Neutrophil (primary cell): ENCODE measurements around the gene C1QTNF5.
A peak's percentile ranks its signal among the peaks of the same experiment; 100 is the strongest.

Experiments
- H3K27ac ChIP-seq: fragments of 200-600 bp; sonication (generic); 2 replicates; pipeline ENCODE4 v1.5.1; 2016; ENCODE audit warnings: mild to moderate bottlenecking, moderate library complexity
- H3K27me3 ChIP-seq: fragments of 200-600 bp; sonication (generic); 2 replicates; pipeline ENCODE4 v1.6.0; 2016; ENCODE audit warnings: mild to moderate bottlenecking
- H3K36me3 ChIP-seq: fragments of 200-600 bp; sonication (generic); 2 replicates; pipeline ENCODE4 v1.5.1; 2017
- H3K4me1 ChIP-seq, 2 experiments: fragments of 200-600 bp in 1 of 2; sonication (generic) in 1 of 2; 1 replicate in 1 of 2; 2 replicates in 1 of 2; pipeline versions ENCODE4 v1.5.1 to v1.6.1; 2013 to 2016; ENCODE audit warnings: low read depth in 1 of 2, low read length in 1 of 2, mild to moderate bottlenecking in 1 of 2, moderate library complexity in 1 of 2; ENCODE audit not compliant: control insufficient read depth in 1 of 2, insufficient read depth in 1 of 2
- H3K4me3 ChIP-seq, 2 experiments: fragments of 200-600 bp in 1 of 2; sonication (generic) in 1 of 2; 1 replicate in 1 of 2; 2 replicates in 1 of 2; pipeline ENCODE4 v1.5.1; 2013 to 2016; ENCODE audit warnings: low read depth in 1 of 2, low read length in 1 of 2, mild to moderate bottlenecking in 1 of 2, moderate library complexity in 1 of 2
- H3K9me3 ChIP-seq: fragments of 200-600 bp; sonication (generic); 2 replicates; pipeline ENCODE4 v1.5.1; 2016
- CTCF ChIP-seq: fragments of 200-600 bp; sonication (generic); IDR thresholded peaks from 2 replicates; pipeline ENCODE4 v1.5.1; 2016; ENCODE audit warnings: antibody characterized with exemption

C1QTNF5 gene

GRCh38 chr11:119323532-119324033 is 17.1 kb downstream of the C1QTNF5 start:
- TF ChIP-seq CTCF, result peak; percentile 80
- no peak overlapping the region for H3K4me3 ChIP-seq

DNA sequence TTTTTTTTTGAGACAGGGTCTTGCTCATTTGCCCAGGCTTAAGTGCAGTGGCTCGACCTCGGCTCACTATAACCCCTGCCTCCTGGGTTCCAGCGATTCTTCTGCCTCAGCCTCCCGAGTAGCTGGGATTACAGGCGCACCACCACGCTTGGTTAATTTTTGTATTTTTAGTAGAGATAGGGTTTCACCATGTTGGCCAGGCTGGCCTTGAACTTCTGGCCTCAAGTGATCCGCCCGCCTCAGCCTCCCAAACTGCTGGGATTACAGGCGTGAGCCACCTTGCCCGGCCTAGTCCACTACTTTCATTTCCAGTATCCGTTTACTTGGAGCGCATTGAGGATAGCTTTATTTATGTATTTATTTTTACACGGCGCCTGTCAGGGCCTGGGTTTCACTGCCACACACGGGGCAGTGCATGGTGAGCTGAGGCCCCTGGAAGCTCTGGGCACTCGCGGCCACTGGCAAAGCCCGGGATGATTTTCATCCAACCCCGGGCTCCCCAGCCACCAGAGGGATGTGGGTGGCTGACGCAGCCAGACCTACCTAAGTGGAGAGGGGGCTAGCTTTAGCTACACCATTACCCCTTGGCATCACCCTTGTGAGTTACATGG is 17.7 kb downstream of the C1QTNF5 start:
- Histone ChIP-seq H3K27ac (no peak overlapping the region), H3K4me3 (no peak overlapping the region), H3K36me3 (no peaks in the 10 kb centered on the region), H3K4me1 (peaks cover 26 to 33% of the 10 kb centered on the region in 2 experiments), H3K9me3 (no peaks in the 10 kb centered on the region), H3K27me3 (peaks cover 62% of the 10 kb centered on the region)
- TF ChIP-seq CTCF, result no peak

More at GRCh38 chr11:119323532-119324033, 17.1 kb downstream of the C1QTNF5 start:
- peaks cover 24 to 27% of the 10 kb centered on the region in 2 experiments for H3K4me1 ChIP-seq
- no peak overlapping the region for H3K27ac ChIP-seq
- H3K9me3 ChIP-seq, result no peaks in the 10 kb centered on the region
- H3K27me3 ChIP-seq, result peaks cover 56% of the 10 kb centered on the region
- no peaks in the 10 kb centered on the region for H3K36me3 ChIP-seq

- H3K4me1 ChIP-seq, result peaks cover 30 to 39% of the 10 kb centered on the region in 2 experiments
- H3K9me3 ChIP-seq, result no peaks in the 10 kb centered on the region
- H3K4me3 ChIP-seq, result no peak overlapping the region
- TF ChIP-seq CTCF, result no peak
- peaks cover 68% of the 10 kb centered on the region for H3K27me3 ChIP-seq
- H3K36me3 ChIP-seq, result no peaks in the 10 kb centered on the region
- H3K27ac ChIP-seq, result no peak overlapping the region
These were observed 18.3 kb downstream of the C1QTNF5 start for GRCh38 chr11:119322360-119322739.

- H3K27ac ChIP-seq, result no peak overlapping the region
- H3K36me3 ChIP-seq, result no peaks in the 10 kb centered on the region
- H3K4me1 ChIP-seq, result peaks cover 43 to 51% of the 10 kb centered on the region in 2 experiments
- peaks cover 82% of the 10 kb centered on the region for H3K27me3 ChIP-seq
- H3K9me3 ChIP-seq, result no peaks in the 10 kb centered on the region
- peak overlapping the region; percentile 51 to 53 for H3K4me3 ChIP-seq
- TF ChIP-seq CTCF, result no peak
These were observed 19.7 kb downstream of the C1QTNF5 start for GRCh38 chr11:119320776-119321524.

DNA sequence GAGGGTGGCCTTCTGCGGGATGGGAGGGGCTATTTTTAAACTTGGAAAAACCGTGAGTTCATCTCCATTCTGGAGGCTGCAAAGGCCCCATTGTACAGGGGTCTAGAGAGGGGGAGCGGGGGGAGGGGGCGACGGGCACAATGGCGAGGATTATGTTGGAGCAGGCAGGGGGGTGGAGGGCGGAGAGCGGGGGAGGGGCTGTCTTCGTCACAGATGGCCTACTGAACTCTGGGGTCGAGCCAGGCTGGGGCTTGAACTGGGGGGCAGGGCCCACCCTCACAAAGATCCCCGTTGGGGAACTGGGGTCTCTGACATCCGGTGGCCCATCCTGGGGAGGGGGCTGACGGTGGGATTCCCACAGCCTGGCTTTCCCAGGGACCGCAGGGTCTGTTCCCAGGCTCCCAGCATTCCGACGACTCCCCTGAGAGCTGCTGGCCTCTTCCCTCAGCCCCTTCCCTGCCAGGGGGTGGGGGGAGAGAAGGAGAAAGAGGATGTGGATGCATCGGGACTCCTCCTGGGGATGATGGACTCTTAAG is 20.4 kb downstream of the C1QTNF5 start:
- TF ChIP-seq CTCF, result no peak
- Histone ChIP-seq H3K4me3 (no peak overlapping the region), H3K27me3 (peaks cover 89% of the 10 kb centered on the region), H3K4me1 (peaks cover 49 to 55% of the 10 kb centered on the region in 2 experiments), H3K27ac (no peak overlapping the region), H3K9me3 (no peaks in the 10 kb centered on the region), H3K36me3 (no peaks in the 10 kb centered on the region)
